A673 (cell line): Measurements from ENCODE around the gene MAML3. TPM values are rescaled to one million over a fixed set of nuclear protein-coding genes. Genes with fewer than 3 reads are reported as not detected.

Experiments
- BruUV-seq: library from RNA; stranded (reverse); fragments of 400-500 nt; replicated peaks from 2 replicates; lab custom pipeline; 2021; lab: Mats Ljungman, UMichigan
- CTCF ChIA-PET: fragments of 300-600 bp; sonication (Branson Sonifier 250); formaldehyde crosslinking; loops from one replicate; lab custom pipeline; 2022; ENCODE audit warnings: antibody characterized with exemption; lab: Charles Lee
- POLR2A ChIA-PET: fragments of 300-600 bp; sonication (Branson Sonifier 250); formaldehyde crosslinking; loops from one replicate; lab custom pipeline; 2022; ENCODE audit warnings: antibody characterized with exemption; ENCODE audit not compliant: low non-redundant PET; lab: Charles Lee
- DNase-seq: peaks from one replicate; pipeline ENCODE4 v3.0.0-alpha.2; 2015; ENCODE audit warnings: low spot score
- H3K27ac ChIP-seq: fragments of 200-600 bp; sonication (generic); 2 replicates; pipeline ENCODE4 v1.5.1; 2016; ENCODE audit warnings: mixed run types, low read depth, mild to moderate bottlenecking, mixed read lengths, antibody characterized with exemption, low read length; ENCODE audit not compliant: poor library complexity, severe bottlenecking
- H3K27me3 ChIP-seq: fragments of 200-600 bp; sonication (generic); replicated peaks from 2 replicates; pipeline ENCODE4 v1.6.1; 2017; ENCODE audit warnings: mixed run types, low read depth, mild to moderate bottlenecking, mixed read lengths, antibody characterized with exemption, low read length; ENCODE audit not compliant: insufficient read depth, poor library complexity
- H3K36me3 ChIP-seq: fragments of 200-600 bp; sonication (generic); 2 replicates; pipeline ENCODE4 v1.6.1; 2016; ENCODE audit warnings: mixed run types, mild to moderate bottlenecking, mixed read lengths, antibody characterized with exemption, low read length; ENCODE audit not compliant: insufficient read depth, poor library complexity, severe bottlenecking
- H3K4me1 ChIP-seq: fragments of 200-600 bp; sonication (generic); 2 replicates; pipeline ENCODE4 v1.6.1; 2017; ENCODE audit warnings: mixed run types, mild to moderate bottlenecking, mixed read lengths, antibody characterized with exemption, low read length; ENCODE audit not compliant: insufficient read depth, poor library complexity, severe bottlenecking
- H3K4me3 ChIP-seq: fragments of 200-600 bp; sonication (generic); 2 replicates; pipeline ENCODE4 v1.5.1; 2016; ENCODE audit warnings: low read depth, mixed run types, mild to moderate bottlenecking, mixed read lengths, low read length; ENCODE audit not compliant: poor library complexity, severe bottlenecking
- H3K9me3 ChIP-seq: fragments of 200-600 bp; sonication (generic); 2 replicates; pipeline ENCODE4 v1.6.1; 2016; ENCODE audit warnings: mixed run types, low read depth, mild to moderate bottlenecking, mixed read lengths, antibody characterized with exemption, low read length; ENCODE audit not compliant: poor library complexity, severe bottlenecking
- EZH2 ChIP-seq: fragments of 200-600 bp; sonication (generic); IDR thresholded peaks from 2 replicates; pipeline ENCODE4 v1.6.1; 2017; ENCODE audit warnings: borderline replicate concordance, low read depth, mild to moderate bottlenecking, mixed read lengths, antibody characterized with exemption, low read length; ENCODE audit not compliant: poor library complexity, severe bottlenecking
- intact Hi-C: fragments of 100-400 bp; cut with micrococcal nuclease; formaldehyde crosslinking; loops from one replicate; pipeline ENCODE4 v1.10.0; 2022; ENCODE audit not compliant: unreplicated experiment
- total RNA-seq: library from RNA; stranded (reverse); gene quantifications from 2 replicates; pipeline ENCODE4 v1.2.3, GENCODE V29; 2021
- TF ChIP-seq, protein P1 (sequence below): fragments of 300-800, 200-600 bp; sonication (generic); conservative IDR thresholded peaks from 2 replicates; pipeline ENCODE4 v1.5.1; 2017; ENCODE audit warnings: low read depth, mild to moderate bottlenecking, antibody characterized with exemption, low read length, moderate library complexity, mixed read lengths

The MAML3 gene
- total RNA-seq, 1 experiment from 2014 or later = 3.7 TPM

DNA sequence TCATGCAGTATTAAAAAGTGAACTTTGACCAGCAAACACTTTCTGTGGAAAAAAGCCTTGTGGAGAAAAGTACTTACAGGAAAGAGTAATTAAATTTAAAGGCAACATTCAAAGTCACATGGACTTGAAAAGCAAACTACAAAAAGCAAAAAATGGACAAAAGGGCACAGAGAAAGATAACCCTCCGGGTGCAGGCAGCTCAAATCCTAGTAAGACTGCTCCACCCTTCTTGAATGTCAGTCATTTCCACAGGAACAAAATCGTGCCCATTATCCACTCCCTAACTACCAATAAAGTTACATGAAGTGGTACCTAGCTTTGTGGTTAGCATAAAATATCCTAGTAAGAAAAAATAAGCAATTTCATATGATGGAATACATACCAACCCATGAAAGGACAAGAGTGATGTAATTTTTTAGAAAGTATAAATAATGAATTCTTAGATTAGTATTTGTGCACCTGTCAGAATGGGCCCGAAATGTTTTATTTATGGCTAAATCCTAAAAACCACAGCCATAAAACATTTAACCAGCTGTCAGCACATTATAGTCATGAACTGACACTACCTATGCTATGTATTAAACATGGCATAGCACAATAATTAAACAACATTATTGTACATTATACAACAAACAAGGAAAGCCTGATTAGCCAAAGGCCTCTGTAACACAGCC is 43.3 kb downstream of the MAML3 start:
- no peak for DNase-seq
- TF ChIP-seq, protein P1, sequence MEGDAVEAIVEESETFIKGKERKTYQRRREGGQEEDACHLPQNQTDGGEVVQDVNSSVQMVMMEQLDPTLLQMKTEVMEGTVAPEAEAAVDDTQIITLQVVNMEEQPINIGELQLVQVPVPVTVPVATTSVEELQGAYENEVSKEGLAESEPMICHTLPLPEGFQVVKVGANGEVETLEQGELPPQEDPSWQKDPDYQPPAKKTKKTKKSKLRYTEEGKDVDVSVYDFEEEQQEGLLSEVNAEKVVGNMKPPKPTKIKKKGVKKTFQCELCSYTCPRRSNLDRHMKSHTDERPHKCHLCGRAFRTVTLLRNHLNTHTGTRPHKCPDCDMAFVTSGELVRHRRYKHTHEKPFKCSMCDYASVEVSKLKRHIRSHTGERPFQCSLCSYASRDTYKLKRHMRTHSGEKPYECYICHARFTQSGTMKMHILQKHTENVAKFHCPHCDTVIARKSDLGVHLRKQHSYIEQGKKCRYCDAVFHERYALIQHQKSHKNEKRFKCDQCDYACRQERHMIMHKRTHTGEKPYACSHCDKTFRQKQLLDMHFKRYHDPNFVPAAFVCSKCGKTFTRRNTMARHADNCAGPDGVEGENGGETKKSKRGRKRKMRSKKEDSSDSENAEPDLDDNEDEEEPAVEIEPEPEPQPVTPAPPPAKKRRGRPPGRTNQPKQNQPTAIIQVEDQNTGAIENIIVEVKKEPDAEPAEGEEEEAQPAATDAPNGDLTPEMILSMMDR = no peak
- no peak for TF ChIP-seq EZH2
- Histone ChIP-seq H3K4me1 (peaks cover 6% of the 10 kb centered on the region), H3K9me3 (no peaks in the 10 kb centered on the region), H3K36me3 (no peaks in the 10 kb centered on the region), H3K27me3 (no peaks in the 10 kb centered on the region), H3K27ac (no peak overlapping the region), H3K4me3 (no peak overlapping the region)
- BruUV-seq = no TSS peak
- ChIA-PET CTCF (no interaction called here), POLR2A (no interaction called here)
- intact Hi-C loops = no loop called here

DNA sequence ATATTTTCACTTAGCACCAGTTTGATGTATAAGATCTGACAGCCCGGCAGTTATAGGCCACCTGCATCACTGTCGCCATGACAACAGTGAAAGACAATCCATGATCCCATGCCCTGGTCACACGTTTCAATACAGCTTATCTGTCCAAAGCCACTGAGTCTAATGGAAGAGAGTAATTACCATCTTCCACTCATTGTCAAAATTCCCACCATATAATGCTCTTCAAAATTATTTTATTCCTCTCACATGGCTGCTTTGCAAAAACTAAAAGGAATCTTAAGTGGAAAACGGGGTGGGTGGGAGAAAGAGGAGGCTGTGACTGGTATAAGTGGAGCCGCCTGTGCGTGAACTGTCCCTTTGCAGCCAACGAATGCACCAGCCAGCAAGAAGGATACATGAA is 44.2 kb downstream of the MAML3 start:
- no peak overlapping the region for H3K27ac ChIP-seq
- DNase-seq = no peak
- no peak overlapping the region for H3K4me3 ChIP-seq
- no peak for TF ChIP-seq EZH2
- TF ChIP-seq, protein P1 = no peak
- intact Hi-C loops = no loop called here
- BruUV-seq = no TSS peak
- H3K4me1 ChIP-seq = peaks cover 6% of the 10 kb centered on the region
- no peaks in the 10 kb centered on the region for H3K9me3 ChIP-seq
- POLR2A ChIA-PET = no interaction called here
- CTCF ChIA-PET = no interaction called here
- H3K27me3 ChIP-seq = no peaks in the 10 kb centered on the region
- no peaks in the 10 kb centered on the region for H3K36me3 ChIP-seq

DNA sequence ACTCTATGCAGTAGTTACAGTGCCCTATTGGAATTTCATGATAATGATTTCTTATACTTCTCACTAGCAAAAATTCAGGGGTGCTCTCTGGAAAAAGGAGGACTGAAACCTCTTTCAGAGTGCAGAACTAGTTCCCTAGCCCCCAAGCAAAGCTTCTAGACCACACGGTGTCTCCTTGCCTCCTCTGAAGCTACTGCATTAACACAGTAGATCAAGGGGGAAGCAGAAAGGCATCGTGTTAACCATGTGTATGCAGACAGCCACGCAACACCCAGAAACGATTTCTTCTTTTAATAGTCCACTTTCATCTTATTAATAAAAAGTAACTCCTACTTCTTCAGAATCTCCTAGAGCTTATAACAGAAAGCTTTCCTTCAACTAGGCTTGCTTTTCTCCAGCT is 44.7 kb downstream of the MAML3 start:
- BruUV-seq = no TSS peak
- Histone ChIP-seq H3K4me3 (no peak overlapping the region), H3K27me3 (no peaks in the 10 kb centered on the region), H3K4me1 (peaks cover 6% of the 10 kb centered on the region), H3K36me3 (no peaks in the 10 kb centered on the region), H3K9me3 (no peaks in the 10 kb centered on the region), H3K27ac (no peak overlapping the region)
- TF ChIP-seq, protein P1 = no peak
- TF ChIP-seq EZH2 = no peak
- intact Hi-C loops = no loop called here
- ChIA-PET CTCF (no interaction called here), POLR2A (no interaction called here)
- no peak for DNase-seq
